GM18498 (cell line): ENCODE data around the gene TFDP3.
A peak's percentile ranks its signal among the peaks of the same experiment; 100 is the strongest.

ENCODE experiments used
- ATAC-seq: cut with Tn5 transposase; IDR thresholded peaks from one replicate; pipeline ENCODE4 v1.9.1; 2021; ENCODE audit warnings: mild to moderate bottlenecking, moderate library complexity; ENCODE audit not compliant: unreplicated experiment

The TFDP3 gene, protein sequence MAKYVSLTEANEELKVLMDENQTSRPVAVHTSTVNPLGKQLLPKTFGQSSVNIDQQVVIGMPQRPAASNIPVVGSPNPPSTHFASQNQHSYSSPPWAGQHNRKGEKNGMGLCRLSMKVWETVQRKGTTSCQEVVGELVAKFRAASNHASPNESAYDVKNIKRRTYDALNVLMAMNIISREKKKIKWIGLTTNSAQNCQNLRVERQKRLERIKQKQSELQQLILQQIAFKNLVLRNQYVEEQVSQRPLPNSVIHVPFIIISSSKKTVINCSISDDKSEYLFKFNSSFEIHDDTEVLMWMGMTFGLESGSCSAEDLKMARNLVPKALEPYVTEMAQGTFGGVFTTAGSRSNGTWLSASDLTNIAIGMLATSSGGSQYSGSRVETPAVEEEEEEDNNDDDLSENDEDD

GRCh38 chrX:133218329-133218728, at the start of gene TFDP3:
Gene TFDP3 (minus strand): TSS chrX:133218354. CDS start chrX:133218259, 95 bp downstream.
- ATAC-seq: no peak

GRCh38 chrX:133267621-133268020, 49.5 kb upstream of the TFDP3 start:
- ATAC-seq: no peak

DNA sequence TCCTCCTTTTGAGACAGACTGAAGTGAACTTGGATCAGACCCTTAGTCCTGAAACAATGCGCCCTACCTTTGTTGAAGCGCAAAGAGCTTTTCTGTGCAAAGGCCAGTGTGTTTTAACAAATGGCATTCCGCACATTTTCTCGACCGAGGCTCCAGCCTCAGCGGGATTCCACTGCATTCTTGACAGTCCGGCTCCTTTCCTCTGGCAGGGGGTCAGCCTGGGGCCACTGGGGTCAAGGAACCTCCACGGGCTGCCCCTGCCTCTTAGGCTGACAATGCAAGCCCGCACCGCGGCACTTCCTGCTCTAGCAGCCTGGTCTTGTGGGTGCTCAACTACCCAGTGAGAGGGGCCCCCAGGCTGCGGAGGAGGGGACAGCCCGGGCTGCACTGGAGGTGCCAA, 47.2 kb upstream of the TFDP3 start:
- no peak for ATAC-seq

DNA sequence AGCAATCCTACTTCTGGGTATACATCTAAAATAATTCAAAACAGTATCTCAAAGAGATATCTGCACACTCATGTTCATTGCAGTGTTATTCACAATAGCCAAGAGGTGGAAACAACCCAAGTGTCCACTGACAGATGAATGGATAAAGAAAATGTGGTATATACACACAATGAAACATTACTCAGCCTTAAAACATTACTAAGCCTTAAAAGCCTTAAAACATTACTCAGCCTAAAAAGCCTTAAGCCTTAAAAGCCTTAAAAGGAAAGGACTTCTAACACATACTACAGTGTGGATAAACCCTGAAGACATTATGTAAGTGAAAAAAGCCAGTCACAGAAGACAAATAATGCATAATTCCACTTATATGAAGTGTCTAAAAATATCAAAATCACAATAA, 40.3 kb upstream of the TFDP3 start:
- no peak for ATAC-seq

DNA sequence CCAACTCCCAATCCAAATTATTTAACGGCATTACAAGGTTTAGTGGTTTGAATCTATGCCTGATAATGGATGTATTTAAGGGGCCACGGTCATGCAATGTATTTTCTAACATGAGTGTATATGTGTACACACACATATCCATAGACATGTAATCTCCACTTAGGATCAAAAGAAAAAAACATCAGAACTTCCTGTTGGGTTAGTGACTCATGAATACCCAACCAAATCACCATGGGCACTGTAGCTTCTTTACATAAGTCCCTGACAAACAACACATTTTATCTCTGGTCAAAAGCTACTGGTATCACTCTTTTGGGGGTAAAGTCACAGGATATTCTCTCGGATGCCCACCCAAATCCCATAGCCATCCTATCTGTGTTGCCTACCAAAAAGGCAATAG, 36.5 kb upstream of the TFDP3 start:
- no peak for ATAC-seq

DNA sequence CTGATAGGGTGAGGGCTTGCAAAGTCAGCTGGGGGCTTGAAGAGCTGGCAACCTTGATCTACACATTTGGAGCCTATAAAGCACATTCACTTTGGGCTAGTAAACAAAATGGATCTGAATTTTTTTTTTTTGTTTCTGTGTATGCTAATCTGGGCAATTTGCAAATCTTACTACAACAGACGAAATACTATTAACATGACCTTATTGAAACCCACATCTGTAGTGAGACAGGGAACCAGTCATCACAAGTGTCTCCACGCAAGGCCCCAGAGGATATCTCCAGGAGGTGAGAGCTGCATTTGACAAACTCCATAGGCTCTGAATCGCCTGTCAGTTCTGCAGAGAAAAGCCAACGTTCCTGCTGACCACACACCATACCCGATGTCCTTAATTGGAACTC, 33.0 kb upstream of the TFDP3 start:
- no peak for ATAC-seq

GRCh38 chrX:133250184-133251100, 32.3 kb upstream of the TFDP3 start:
- ATAC-seq: no peak

- ATAC-seq: no peak
Measured at GRCh38 chrX:133249266-133250058, 31.3 kb upstream of the TFDP3 start.

- ATAC-seq: no peak
Measured at GRCh38 chrX:133248177-133248576, 30.0 kb upstream of the TFDP3 start.

DNA sequence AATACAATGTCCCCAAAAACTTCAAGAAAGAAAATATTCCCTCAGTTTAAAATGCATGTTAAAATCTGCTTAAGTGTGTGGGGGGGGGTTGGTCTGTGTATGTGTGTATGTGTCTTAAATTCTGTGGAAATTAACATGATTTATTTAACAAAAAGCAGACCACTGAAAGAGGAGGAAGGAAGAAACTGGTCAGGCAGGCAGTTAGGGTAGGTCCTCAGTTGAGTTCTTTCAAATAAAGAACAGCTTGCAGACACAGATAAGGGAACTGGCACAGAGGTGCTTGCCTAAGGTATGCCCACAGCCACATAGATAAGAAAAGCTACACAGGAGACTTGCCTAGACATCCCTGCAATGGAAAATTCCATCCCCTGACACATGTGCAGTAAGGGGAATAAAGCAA, 28.8 kb upstream of the TFDP3 start:
- no peak for ATAC-seq

- ATAC-seq: no peak
Measured at GRCh38 chrX:133235830-133236229, 17.7 kb upstream of the TFDP3 start.

- no peak for ATAC-seq
Measured at GRCh38 chrX:133232331-133232730, 14.2 kb upstream of the TFDP3 start.

DNA sequence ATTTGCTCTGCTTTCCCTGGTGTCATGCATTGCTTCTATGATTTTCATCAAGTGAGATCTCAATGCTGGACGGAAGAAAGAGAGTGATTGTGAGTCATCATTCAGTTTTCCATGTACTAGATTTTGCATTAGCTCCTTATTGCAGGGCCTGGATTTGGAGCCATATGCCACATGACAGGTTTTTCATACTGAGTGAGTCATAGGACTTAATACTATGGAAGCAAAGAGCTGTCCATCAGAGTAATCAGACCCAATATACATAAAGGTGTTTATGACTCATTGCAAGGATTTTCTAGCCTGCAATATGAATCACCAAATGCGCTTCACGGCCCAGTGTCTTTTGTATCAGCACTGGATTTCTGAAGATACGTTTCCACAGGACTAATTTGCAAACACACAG, 11.2 kb upstream of the TFDP3 start:
- no peak for ATAC-seq

GRCh38 chrX:133215747-133216146, 2.4 kb downstream of the TFDP3 start:
- ATAC-seq: no peak

GRCh38 chrX:133215017-133215416, 3.1 kb downstream of the TFDP3 start:
- ATAC-seq: peak; percentile 88

- no peak for ATAC-seq
Measured at GRCh38 chrX:133214301-133214700, 3.9 kb downstream of the TFDP3 start.

GRCh38 chrX:133213117-133213516, 5.0 kb downstream of the TFDP3 start:
- ATAC-seq: no peak

GRCh38 chrX:133207751-133208150, 10.4 kb downstream of the TFDP3 start:
- no peak for ATAC-seq

GRCh38 chrX:133191739-133192039, 26.5 kb downstream of the TFDP3 start:
- ATAC-seq: no peak

DNA sequence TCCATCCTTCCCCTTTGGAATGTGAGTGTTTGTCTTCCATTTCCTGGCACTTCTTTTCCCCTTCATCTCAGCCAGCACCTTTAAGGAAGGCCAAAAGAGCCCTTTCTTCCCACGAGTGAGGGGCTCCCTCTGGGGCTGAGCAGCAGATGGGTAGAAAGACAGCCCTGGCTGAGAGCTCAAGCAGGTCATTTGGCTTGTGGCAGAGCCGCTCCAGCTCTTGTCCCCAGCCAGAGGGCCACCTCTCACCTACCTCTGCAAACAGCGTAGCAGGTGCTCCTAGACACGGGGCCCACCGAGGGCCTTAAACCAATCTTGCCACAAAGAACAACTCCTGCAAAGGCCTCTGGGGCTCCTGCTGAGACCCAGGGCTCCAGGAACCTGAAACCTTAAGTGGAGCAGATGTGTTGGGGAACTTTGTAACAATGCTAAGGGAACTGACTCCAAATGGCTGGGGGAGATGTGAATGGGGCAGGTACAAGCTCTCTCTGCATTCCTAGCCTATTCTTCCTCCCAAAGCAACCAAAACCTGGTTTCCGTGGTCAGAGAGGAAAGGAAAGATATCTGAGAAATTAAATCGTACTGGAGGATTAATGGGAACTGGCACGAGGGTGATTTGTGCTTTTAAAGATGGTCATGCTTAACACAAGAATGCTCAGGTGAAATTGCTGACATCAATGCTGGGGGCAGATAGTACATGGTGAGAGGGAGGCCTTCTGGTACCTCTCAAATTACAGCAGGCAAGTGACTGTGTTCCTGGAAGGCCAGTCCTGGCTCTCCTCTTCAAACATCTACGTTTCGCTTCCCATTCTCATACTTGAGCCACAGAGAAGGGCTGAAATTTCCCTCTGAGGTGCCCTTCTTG, 27.0 kb downstream of the TFDP3 start:
- ATAC-seq: no peak
